ENCODE results near the gene TRMT44.

TRMT44 gene

GRCh38 chr4:8437281-8437680 lies 3.3 kb upstream of the TRMT44 start:
- no peak for DNase-seq

GRCh38 chr4:8438743-8439142 lies 1.8 kb upstream of the TRMT44 start:
- DNase-seq: no peak

GRCh38 chr4:8439168-8439567 lies 1.4 kb upstream of the TRMT44 start:
- DNase-seq: no peak

DNA sequence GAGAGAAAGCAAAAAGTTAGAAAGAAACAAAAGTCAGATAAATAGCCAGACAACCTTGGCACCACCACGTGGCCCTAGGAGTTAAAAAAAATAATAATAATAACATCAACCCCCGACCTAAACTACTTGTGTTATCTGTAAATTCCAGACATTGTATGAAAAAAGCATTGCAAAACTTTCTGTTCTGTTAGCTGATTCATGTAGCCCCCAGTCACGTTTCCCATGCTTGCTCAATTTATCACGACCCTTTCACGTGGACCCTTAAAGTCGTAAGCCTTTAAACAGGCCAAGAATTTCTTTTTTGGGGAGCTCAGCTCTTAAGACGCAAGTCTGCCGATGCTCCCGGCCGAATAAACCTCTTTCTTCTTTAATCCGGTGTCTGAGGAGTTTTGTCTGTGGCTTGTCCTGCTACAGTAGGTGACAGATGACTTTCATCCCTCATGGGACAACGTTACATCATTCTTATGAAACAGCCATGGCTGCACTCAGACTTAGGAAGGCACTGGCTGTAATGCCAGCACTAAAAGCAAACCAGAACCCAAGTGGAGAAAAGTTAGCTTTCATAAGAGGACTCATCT lies 574 bp upstream of the TRMT44 start:
- no peak for DNase-seq

DNA sequence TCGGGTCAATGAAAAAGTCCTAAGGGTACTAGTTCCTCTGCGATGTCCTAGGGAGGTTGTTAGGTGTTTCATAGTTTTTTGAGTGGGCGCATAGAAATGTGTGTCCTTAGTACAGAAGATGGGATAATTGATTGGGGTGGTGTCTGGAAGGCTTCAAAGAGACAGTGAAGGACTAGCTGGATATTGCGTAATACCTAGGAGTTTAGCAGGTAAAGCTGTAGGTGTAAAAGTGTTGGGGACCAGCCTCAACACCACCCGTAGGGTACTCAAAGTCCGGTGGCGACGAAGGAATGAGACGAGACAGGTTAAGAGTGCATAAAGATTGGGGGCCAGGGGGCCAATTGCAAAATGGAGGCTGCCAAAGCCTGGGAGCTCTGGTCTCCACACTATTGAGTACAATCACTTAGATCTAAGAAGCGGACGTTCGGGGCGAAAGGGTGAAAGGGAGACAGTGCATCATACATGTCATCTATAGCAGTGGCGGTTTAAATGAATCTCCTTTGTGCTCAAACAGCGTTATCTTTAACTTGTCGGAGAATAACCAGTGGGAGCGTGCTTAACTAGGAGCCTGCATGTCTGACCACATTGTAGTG lies 1.0 kb downstream of the TRMT44 start:
- no peak for DNase-seq

GRCh38 chr4:8442596-8443358 lies 2.2 kb downstream of the TRMT44 start:
- no peak for DNase-seq

GRCh38 chr4:8443801-8444200 lies 3.2 kb downstream of the TRMT44 start:
- no peak for DNase-seq

DNA sequence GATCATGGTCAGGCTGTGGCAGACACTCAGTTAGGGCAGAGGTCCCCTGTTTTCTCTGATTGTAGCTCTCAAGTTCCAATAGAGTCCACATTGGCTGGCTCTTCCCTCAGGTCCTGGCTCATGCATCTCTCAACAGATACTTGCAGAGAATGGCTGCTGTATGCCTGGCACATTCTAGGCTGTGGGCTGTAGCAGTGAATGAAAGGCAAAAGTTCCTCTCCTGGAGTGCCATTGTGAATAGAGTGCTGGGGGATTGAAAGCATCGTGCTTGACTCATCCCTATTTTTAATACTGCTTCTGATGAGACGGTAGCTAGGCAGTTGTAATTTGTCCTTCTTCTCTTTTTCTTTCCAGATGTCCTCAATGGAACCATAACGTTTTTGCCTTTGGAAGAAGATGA lies 5.5 kb downstream of the TRMT44 start:
- no peak for DNase-seq

DNA sequence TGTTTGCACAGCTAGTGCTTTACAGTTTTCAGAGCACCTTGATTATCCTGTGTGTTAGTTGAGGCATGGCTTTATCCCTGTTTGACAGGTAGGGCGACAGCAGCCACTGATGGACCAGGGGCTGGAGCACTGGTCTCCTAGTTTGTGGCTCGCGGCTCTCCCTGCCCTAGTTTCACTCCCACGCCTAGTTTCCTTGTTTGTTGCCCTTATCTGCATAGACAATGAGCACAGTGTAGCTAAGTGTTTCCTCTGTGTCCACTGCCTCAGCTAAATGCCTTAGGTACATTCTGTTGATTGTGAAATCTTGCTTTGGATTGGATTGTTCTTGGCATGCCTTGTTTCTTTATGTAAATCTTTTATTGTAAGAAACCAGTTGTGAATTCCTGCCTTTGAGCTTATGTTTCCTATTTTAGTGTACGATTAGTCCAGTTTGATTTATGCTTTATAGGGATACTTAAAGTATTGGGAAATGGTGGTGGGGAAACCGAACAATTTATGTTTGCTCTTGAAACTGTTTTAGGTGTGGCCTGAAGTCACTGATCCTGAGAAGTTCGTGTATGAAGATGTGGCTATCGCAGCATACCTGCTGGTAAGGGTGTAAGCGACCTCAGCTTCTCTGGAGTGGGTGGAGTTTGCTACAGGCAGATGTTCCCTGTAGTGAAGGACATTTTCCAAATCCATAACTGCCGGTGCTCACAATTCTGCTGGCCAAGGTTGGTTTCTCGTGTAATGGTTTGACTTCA lies 11.0 kb downstream of the TRMT44 start:
- no peak for DNase-seq

GRCh38 chr4:8453957-8454356 lies 13.4 kb downstream of the TRMT44 start:
- DNase-seq: no peak

DNA sequence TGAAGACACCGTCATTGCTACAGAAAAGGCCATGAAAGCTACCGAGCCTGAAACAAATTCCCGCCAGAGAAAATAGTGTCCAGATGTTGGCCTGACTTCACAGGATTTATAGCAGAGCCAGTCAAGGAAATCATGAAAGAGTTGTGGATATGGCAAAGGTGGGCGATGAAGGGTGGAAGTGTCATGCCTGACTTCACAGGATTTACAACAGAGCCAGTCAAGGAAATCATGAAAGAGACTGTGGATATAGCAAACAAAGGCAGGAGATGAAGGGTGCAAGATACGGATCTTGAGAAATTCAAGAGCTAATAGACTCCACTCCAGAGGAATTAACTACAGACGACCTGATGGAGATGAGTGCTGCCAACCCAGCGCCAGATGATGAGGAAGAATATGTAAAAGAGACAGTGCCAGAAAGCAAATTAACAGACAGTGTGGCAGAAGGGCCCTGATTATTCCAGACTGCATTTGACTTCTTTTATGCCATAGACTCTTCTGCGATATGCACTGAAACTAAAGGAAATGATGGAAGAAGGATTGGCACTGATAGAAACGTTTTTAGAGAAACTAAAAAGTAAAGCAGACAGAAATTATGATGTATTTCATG lies 17.2 kb downstream of the TRMT44 start:
- DNase-seq: no peak

DNA sequence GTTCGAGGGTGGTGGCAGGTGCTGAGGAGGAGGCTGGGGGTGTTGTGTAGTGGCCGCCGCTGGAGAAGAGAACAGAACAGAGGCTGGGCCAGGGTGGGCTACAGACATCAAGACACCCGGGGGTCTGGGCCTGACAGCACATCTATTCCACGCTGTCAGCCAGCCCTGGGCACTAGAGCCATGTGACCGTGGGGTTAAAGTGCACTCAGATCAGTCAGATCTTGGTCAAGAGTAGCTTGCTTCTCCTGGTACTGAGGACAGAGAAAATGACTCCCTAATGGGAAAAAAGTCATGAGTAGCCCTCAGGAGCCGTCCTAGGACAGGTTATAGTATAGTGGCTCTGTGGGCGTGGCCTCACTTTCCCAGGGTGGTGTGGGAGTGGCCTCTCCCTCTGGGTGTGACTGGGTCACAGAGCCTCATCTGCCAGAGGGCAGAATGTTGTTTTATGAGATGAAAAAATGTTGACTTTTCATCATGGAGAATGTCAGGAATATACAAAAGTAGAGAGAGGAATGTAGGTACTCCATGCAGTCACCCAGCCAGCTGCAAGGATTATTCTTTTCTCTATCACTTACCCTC lies 19.4 kb downstream of the TRMT44 start:
- no peak for DNase-seq

GRCh38 chr4:8461086-8461485 lies 20.5 kb downstream of the TRMT44 start:
- no peak for DNase-seq

DNA sequence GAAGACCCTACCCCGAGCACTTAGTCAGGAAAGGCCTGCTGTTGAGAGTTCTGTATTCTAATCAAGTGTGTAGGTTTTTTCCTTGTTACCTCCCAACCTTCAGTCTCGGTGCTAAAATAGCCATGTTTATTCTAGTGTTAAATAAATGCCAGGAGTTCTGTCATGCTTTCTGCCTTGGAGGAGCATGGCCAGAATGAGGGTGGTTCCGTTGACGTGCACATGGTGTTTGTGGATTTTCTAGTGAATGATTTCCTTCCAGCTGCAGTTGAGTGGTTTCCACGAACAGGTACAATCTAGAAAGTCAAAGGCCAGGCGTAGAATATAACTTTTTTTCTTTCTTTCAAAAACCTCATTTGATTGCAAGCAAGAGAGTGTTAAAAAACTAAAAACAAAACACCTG lies 21.0 kb downstream of the TRMT44 start:
- no peak for DNase-seq

- DNase-seq: no peak
Observed at GRCh38 chr4:8463811-8464210, 23.2 kb downstream of the TRMT44 start.

DNA sequence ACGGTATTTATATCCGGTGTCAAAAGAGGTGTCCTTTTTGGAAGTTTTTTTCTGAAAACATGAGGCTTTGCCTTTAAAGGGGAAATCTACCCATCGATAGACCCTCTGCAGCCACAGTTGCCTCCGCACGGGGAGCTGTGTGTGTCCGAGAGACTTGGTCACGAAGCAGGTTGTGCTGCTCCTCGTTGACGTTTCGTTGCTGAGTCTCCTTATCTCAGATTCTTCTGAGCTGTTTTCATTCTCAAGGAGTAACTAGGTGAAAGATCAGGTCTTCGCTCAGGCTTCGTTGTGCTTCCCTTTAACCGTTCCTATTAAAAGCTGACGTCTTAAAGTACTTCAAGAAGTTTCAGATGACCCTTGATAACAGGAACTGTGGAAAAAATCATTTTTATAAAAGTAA lies 23.8 kb downstream of the TRMT44 start:
- no peak for DNase-seq

GRCh38 chr4:8465615-8466611 lies 25.3 kb downstream of the TRMT44 start:
- no peak for DNase-seq

DNA sequence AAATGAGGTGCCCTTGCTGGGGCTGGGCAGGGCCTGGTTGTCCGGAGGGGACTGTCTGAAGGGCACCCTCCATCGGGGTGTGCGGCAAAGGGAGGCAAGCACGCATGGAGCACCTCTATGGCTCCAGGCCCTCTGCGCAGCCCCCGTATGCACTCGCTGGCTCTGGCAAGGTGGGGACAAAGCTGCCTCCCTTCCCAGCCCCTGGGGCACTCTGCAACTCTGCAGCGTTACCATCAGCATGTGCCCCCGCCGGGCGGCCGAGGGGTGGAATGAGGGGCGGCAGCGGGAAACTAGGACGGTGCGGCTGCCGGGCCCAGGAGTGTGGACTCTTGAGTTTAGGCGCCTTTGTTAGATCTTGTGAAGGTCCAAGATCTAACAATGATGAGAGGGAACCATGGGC lies 26.4 kb downstream of the TRMT44 start:
- DNase-seq: no peak

DNA sequence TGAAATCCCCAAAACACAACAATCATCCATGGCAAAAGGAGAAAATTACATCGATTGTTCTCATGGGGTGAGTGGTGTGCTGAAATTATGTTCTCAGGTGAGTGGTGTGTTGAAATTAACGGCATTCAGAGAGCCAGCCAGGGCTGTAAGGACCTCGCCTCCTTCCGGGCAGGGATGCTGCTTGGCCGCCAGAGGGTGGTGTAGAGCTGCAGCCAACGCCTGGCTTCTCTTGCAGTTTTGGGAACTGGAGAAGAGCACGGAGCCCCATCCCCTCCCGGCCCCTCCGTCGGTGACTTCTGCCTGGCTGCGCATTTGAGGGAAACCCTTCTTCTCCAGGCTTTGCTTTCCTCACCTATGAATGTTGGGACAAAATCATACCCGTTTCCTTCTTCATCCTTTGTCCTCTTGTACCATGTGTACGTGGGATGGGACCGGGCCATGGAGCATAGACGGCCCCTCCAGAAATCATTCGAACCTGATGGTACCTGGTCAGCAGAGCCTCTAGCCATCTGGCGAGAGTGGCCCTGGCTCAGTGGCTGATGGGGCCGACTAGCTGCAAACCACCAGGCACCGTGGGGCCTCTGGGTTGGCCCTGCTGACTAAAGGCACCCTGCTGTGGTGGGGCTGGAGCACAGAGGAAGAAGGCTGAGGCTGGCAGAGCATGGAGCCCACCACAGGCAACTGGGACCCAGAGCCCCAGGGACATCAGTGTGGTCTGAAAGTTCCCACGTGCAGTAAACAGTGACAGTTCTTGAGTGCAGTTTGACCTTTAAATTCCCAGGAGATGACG lies 28.4 kb downstream of the TRMT44 start:
- peak; percentile 4 for DNase-seq

- no peak for DNase-seq
Observed at GRCh38 chr4:8469550-8469949, 29.0 kb downstream of the TRMT44 start.
